ENCODE measurements around the gene LRRC4B.
"Not testable (repeated sequence)": the region's sequence is repeated elsewhere in the genome, so short reads cannot be mapped to it uniquely, and the experiment has no call there.

Gene LRRC4B

GRCh38 chr19:50602496-50602895 is 34.3 kb upstream of the LRRC4B start:
- DNase-seq (ENCODE audit: low spot score) = no peak
- TF ChIP-seq CTCF (IDR thresholded peaks at IDR 0.05; ENCODE audit: extremely low read depth, missing control alignments) = no peak

- no peak for DNase-seq (ENCODE audit: low spot score)
- no peak for TF ChIP-seq CTCF (IDR thresholded peaks at IDR 0.05; ENCODE audit: extremely low read depth, missing control alignments)
These were observed 33.8 kb upstream of the LRRC4B start for GRCh38 chr19:50602089-50602422.

- DNase-seq (ENCODE audit: low spot score) = no peak
- TF ChIP-seq CTCF (IDR thresholded peaks at IDR 0.05; ENCODE audit: extremely low read depth, missing control alignments) = no peak
These were observed 33.3 kb upstream of the LRRC4B start for GRCh38 chr19:50601407-50602088.

- no peak for DNase-seq (ENCODE audit: low spot score)
- TF ChIP-seq CTCF (IDR thresholded peaks at IDR 0.05; ENCODE audit: extremely low read depth, missing control alignments) = no peak
These were observed 31.2 kb upstream of the LRRC4B start for GRCh38 chr19:50599427-50599826.

- no peak for DNase-seq (ENCODE audit: low spot score)
- TF ChIP-seq CTCF (IDR thresholded peaks at IDR 0.05; ENCODE audit: extremely low read depth, missing control alignments) = no peak
These were observed 22.0 kb upstream of the LRRC4B start for GRCh38 chr19:50590191-50590590.

- DNase-seq (ENCODE audit: low spot score) = not testable (repeated sequence)
These were observed 13.8 kb upstream of the LRRC4B start for GRCh38 chr19:50581795-50582660.

- no peak for DNase-seq (ENCODE audit: low spot score)
- TF ChIP-seq CTCF (IDR thresholded peaks at IDR 0.05; ENCODE audit: extremely low read depth, missing control alignments) = no peak
These were observed 12.9 kb upstream of the LRRC4B start for GRCh38 chr19:50580970-50581634.
